GM18519 (cell line): Measurements from ENCODE around the gene PCSK7.
"Not testable (repeated sequence)": the region's sequence is repeated elsewhere in the genome, so short reads cannot be mapped to it uniquely, and the experiment has no call there.

Experiments used
- ATAC-seq: cut with Tn5 transposase; IDR thresholded peaks from one replicate; pipeline ENCODE4 v1.9.1; 2021; ENCODE audit warnings: mild to moderate bottlenecking, moderate library complexity; ENCODE audit not compliant: unreplicated experiment, low FRiP score

PCSK7 gene

DNA sequence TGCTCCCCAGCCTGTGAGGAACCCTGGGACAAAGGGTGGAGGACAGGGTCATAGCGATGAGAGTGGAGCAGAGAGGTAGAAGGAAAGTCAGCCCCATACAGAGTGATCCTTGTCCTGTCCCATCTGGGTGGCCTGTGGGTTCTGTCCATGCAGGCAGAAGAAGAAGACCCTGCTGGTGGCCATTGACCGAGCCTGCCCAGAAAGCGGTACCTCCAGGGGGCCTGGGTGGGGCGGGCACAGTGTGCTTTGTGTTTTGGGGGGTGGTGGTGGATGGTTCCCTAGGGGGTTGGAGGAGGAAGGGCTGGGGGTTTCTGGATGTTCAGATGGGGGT lies 45.5 kb downstream of the PCSK7 start:
- ATAC-seq: no peak

DNA sequence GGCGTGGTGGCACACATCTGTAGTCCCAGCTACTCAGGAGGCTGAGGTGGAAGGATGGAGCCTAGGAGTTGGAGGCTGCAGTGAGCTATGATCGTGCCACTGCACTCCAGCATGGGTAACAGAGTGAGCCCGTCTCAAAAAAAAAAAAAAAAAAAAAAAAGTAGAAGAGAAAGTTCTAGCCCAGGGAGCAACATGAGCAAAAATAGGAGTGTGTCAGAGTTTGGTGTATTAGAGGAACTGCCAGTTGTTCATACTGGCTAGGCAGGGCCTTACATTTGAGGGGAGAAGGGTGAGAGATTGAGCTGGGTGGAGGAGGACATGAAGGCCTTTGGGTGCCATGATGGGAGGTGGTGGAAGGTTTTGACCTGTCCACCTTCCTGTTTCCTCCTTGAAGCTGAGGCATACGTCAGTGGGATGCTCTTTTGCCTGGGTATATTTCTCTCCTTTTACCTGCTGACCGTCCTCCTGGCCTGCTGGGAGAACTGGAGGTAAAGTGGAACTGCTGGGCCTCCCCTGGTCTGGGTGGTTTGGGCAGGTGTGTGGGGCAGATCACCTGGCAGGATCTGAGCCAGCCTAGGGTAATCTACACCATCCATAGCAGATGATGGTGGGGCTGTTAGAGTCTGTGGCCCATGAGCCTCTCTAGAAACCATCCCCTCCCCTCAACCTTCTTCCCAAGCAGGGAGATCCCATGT lies 46.0 kb downstream of the PCSK7 start:
- ATAC-seq: no peak

DNA sequence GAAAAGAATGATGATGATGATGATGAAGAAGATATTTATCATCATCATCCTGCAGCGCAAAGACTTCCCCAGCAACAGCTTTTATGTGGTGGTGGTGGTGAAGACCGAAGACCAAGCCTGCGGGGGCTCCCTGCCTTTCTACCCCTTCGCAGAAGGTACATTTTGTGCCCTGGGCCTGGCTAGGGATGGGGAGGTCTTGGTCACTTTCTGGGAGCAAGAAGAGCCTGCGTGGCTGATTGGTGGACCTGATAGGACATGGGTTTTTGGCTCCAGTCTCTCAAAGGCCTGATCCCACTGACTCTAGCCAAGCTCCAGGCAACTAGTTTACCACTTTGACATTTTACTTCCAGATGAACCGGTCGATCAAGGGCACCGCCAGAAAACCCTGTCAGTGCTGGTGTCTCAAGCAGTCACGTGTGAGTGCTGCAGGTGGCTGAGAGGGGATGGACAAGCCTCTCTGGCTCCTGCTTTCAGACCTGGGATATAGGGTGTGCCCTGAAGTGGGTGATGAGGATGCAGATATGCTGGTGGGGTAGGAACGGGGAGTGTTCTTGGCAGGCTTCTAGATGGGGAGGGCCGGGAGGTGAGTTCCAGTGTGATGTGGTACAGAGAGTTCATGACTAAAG lies 48.0 kb downstream of the PCSK7 start:
- ATAC-seq: no peak

DNA sequence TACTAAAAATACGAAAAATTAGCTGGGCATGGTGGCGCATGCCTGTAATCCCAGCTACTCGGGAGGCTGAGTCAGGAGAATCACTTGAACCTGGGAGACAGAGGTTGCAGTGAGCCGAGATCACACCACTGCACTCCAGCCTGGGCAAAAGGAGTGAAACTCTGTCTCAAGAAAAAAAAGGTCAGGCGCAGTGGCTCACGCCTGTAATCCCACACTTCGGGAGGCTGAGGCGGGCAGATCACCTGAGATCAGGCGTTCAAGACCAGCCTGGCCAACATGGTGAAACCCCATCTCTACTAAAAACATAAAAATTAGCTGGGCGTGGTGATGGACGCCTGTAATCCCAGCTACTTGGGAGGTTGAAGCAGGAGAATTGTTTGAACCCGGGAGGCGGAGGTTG lies 48.7 kb downstream of the PCSK7 start:
- ATAC-seq: not testable (repeated sequence)

DNA sequence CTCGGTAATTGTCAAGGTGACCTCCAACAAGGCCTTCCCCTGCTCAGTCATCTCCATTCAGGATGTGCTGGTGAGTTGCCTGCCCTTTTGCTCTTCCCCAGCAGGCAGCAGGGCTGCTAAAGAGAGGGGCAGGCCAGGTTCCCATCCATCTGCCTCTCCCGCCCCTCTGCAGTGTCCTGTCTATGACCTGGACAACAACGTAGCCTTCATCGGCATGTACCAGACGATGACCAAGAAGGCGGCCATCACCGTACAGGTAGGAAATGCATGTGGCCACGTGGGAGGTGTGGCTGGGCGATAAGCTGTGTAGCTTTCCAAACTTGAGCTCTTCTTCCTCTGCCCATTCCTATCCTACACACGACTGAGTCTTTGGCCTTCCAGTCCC lies 49.3 kb downstream of the PCSK7 start:
- no peak for ATAC-seq

DNA sequence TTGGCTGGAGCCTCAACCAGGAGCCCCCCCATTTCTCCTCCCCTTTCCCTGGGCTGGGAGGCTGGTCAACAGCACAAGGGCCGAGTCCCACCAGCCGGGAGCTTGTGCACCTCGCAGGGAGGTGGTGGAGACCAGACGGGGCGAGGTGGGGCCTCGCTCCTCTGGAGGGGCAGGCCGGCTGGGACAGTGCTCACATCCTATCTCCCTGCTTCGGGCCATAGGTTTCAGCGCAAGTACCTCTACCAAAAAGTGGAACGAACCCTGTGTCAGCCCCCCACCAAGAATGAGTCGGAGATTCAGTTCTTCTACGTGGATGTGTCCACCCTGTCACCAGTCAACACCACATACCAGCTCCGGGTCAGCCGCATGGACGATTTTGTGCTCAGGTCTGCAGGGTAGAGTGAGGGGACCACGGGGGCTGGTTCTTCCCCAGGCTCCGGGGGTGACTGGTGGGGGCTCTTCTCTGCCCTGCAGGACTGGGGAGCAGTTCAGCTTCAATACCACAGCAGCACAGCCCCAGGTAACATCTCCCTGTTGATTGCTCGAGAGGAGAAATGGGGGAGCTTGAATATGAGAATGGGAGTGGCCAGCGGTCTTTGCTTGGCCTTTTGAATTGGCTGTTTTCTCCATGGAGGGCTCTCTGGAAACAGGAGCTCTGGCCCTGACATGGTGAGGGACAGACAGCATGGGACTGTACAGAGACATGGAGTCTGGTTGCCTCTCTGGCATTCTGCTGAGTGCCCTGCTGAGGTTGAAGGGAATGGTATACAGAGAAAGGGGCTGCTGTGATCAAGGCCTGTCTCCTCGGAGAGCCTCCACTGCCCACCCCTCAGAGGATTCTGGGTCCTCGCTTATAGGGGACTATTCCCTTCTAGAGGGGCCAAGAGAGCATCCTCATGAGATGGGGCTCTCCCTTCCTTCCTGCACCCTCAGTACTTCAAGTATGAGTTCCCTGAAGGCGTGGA lies 50.0 kb downstream of the PCSK7 start:
- no peak for ATAC-seq

DNA sequence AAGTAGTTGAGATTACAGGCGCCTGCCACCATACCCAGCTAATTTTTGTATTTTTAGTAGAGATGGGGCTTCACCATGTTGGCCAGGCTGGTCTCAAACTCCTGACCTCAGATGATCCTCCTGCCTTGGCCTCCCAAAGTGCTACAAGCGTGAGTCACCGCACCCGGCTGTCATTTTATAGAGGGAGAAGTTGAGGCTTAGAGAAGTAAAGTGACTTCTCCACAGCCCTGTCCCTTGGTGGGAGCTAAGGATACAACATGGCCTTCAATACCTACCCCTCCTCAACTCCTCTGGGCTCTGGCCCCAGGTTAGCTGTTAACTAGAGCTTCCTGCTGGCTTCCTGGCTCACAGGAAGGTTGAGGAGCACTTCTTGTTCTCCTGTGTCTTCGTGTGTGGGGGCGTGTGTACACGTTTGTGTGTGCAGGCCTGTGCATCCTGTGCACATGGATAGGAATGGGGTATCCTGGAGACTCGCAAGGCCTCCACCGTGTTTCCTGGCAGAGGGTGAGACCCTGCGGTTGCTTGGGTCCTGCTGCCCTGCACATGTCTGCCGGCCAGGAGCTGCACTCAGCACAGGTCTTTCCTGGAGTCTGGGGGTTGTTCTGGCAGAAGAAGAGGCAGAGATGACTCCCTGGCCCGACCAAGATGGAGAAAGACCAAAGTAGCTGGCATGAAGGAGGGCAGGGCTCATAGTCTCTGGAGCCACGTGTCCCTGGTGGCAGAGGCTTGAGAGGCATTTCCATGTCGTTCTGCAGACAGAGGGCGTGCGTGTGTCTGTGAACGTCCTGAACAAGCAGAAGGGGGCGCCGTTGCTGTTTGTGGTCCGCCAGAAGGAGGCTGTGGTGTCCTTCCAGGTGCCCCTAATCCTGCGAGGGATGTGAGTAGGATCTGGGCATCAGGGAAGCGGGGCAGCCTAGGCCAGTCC lies 51.0 kb downstream of the PCSK7 start:
- ATAC-seq: no peak

DNA sequence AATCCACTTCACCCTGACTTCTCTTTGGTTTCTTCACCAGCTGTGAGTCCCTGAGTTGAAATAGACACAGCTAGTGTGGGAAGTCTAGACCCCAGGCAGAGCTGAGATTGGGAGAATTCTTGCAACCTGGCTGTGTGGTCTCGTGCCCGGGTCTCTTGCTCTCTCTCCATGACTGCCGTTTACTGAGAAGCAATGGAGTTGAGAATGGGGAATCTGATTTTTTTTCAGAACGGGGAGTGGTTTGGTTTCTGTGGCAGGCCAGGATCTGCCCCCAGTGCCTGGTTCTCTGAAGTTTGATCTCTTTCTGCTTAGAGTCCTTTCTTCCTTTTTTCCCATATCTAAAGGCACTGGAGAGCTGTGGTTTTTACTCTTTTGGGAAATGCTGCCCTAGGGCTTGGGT lies 51.9 kb downstream of the PCSK7 start:
- no peak for ATAC-seq

DNA sequence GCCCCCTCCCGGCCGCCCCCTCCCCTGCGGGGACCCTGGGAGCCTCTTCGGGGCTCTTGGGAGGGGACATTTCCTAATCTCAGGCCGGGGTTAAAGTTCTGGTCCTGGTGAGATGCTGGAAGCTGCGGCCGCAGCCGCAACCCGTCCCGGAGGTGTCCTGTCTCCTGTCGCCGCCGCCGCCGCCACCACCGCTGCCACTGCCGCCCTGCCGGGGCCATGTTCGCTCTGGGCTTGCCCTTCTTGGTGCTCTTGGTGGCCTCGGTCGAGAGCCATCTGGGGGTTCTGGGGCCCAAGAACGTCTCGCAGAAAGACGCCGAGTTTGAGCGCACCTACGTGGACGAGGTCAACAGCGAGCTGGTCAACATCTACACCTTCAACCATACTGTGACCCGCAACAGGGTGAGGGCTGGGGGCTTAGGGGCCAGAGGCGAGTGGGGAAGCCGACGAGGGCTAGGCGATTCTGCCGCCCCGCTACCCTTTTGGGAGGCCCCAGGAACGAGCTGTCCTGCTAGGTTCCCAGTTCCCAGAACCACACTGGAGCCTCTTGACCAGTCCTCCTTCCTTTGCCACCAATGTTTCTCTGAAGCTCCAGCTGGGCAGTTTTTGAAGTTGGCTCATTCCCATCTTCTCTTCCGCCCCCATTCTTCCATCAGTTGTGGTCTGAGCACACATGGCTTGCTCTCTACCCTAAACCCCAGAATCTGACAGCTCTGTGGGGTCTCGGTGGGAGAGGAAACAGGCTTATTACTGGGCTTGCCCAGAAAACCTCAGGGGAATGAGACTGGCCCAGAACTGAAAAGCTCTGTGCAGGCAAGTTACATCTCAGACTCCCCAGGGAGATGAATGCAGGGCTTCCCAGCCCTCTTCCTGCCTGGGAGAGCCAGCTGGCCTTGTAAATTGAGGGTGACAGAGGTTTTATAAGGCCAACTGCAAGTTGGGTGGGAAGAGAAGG lies 52.5 kb downstream of the PCSK7 start:
- ATAC-seq: peak; percentile 17

DNA sequence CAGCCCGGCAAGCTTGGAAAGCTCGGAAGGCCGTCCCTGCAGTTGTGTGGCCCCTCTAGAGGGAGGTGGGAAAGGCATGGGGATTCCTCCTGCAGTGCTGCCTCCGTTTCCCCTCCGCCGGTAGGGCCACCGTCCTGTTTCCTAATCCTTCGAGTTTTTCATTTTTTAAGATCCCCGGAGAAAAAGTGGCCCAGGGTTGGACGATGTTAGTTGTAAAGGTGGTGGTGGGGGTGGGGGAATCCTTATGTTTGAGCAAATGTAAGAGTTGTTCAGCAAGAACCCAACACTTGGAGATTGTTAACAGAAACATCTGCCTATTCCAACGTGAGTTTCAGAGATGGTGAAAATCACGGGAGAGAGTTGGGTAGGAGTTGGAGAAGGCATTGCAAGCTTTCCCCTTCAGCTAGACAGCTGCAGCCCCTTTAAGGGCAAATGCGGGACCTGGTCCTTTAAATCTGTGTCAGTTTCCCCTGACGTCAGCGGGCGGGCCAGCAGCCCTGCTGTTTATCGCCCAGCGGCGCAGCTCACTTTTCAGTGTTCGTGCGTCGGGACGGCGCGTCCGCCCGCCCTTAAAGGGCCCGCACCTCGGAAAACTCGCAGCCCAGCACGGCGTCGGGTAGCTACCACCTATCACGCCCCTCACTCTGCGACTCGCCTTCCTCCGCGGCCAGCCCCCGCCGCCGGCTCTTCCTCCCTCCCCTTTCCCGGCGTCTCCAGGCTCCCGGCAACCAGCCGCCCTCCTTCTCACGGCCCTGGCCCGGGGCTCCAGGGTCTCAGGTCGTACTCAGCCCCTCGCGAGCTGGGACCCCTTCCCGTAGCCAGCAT lies 53.5 kb downstream of the PCSK7 start, which contains the start of gene SIDT2:
Gene SIDT2, plus strand, starts transcription at position 534 of the 825 bp plus-strand sequence. CDS start 521 bp downstream, outside the sequence.
- ATAC-seq: peak; percentile 76

DNA sequence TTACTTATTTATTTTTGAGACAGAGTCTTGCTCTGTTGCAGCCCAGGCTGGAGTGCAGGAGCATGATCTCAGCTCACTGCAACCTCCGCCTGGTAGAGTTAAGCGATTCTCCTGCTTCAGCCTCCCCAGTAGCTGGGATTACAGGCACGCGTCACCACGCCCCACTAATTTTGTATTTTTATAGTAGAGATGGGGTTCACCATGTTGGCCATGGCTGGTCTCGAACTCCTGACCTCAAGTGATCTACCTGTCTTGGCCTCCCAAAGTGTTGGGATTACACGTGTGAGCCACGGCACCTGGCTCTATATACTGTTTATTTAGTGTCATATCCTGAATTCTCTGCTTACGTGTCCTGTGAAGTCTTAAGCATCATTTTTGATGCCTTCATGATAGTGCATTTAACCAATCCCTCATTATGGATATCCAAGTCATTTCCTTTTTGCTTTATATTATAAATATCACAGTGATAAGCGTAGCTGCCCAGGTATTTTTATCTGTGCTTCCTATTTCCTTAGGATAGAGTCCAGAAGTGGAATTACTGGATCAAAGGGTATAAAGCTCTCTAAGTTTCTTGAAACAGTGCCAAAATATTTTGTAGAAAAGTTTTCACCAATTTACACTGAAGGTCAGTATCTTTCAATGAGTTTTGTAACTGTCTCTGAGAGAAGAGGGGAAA lies 54.2 kb downstream of the PCSK7 start:
- no peak for ATAC-seq

DNA sequence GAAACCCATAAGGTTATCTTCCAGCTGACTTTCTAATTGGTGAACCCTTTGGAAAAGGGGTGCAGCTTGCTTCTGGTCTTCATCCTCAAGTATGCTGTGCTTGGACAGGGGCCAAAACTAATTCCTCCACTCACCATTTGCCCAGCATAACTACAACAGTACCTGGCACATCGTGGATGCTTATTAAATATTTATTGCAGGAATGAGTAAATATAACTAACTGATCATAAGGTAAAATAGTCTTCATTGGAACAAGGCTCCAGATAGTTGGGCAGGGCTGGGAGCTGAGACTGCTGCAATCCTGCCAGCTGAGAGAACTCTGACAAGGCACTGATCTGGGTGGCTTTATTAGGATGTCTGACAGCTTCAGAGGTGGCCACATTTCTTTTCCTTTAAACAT lies 55.7 kb downstream of the PCSK7 start:
- ATAC-seq: no peak

DNA sequence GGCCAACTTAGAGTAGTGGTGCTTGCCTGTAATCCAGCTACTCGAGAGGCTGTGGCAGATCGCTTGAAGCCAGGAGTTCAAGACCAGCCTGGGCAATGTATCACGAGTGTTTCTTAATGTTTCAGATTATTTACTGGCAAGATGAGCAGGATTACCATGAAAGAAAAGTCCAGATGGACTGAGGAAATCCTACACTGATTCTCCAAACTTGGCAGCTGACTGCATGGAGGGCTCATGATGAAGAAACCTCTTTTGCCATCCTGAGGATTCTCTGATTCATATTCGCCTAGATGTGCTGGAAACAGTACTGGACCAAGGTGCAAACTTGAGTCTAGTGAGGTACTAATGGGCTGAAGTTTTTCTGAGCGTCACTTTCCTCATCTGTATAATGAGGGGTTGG lies 56.1 kb downstream of the PCSK7 start:
- no peak for ATAC-seq

DNA sequence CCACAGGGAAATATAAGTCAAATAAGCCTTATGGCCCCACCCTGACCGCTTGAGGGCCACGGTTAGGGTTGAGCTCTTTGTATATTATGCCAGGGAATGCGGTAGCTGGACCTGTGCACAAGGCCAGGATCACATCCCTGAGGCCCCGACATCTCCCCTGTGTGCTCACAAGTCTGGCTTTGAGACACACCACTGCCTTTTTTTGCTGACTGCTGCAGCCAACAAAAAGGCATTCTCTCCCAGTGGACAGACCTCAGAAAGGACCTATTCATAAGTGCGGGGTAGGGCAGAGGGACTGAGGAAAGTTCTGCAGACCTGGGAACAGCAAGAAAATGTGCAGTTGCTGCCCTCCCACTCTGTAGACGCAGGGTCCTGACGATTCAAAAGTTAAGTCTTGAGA lies 56.8 kb downstream of the PCSK7 start:
- no peak for ATAC-seq

DNA sequence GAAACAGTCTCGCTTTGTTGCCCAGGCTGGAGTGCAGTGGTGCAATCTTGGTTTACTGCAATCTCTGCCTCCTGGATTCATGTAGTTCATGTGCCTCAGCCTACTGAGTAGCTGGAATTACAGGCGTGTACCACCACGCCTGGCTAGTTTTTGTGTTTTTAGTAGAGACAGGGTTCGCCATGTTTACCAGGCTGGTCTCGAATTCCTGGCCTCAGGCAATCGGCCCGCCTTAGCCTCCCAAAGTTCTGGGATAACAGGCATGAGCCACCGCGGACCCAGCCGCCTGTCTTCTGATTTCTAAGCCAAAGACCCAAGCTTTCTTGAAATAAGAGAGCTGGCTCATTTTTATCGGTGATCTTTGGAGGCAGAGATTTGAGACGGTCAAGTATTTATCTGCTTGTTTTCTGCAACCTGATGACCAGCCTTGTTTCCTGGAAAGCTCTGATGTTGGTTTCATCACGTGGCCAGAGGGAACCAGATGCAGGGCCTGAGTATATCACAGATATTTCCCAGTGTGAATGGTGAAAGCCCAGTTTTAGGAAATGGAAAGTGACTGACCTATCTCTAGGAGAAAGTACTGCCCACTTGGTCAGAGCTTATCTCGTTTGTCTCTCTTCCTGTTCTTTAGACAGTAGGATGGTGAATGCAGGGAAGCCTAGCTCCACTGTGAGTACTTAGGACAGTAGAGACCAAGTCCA lies 59.0 kb downstream of the PCSK7 start:
- no peak for ATAC-seq

DNA sequence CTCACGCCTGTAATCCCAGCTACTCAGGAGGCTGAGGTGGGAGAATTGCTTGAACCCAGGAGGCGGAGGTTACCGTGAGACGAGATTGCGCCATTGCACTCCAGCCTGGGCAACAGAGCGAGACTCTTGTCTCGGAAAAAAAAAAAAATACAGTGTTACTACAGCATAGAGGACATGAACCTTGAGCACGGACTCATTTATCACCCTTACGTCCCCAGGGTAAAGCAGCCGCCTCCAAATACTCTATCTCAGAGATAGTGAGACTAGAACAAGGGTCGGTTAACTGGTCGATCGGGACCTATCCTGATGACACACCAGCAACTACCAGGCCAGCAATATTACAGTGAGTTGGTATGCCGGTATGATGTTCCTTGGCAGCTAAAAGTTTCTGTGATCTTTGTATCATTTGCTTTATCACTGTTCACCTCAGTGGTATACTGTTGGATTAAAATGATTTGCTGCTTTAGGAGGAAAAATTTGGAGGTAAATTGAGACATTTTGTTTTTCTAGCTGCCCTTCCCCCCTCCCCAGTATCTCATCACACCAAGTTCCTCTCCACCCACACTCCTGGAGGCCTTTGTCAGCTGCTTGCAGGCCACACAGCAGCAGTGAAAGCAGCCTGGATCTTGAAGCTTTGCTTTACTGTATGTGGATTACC lies 60.3 kb downstream of the PCSK7 start:
- ATAC-seq: no peak

DNA sequence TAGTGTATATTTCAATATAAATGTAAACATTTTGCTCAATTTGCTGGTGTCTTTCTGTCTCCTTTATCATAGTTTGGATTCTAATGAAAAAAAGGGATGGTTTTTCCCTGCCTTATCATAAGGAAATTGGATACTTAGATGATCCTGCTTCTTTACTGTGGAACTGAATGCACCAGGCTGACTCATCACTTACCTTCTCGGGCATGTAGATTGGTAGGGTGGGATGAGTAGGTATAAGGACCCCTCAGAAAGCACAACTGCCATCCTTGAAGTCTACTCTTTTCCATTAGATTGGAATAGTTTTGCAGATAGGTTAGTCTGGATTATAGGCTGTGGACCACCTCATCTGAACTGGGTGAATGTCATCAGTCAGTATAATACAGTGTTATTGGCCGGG lies 60.9 kb downstream of the PCSK7 start:
- no peak for ATAC-seq
